Measurements from ENCODE around the gene TBC1D22B.

DNA sequence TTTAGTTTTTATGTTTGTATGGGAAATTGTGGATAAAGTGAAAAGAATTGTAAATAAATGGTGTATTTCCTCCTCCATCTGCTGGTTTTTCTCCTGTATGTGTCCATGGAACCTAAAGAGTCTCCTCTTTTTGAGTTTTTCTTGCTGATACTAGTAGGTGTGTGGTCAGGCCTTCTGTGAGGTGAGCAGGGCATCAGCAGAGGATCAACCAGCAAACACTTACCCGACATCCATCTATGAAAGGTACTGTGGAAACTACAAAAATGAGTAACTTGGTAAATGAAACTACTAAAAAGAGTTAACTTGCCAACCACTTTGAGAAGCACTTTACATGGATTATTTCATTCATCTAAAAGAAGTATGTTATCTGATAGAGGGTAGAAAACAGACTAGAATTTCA lies 75.3 kb downstream of the TBC1D22B start:
- TF ChIP-seq, protein P1, sequence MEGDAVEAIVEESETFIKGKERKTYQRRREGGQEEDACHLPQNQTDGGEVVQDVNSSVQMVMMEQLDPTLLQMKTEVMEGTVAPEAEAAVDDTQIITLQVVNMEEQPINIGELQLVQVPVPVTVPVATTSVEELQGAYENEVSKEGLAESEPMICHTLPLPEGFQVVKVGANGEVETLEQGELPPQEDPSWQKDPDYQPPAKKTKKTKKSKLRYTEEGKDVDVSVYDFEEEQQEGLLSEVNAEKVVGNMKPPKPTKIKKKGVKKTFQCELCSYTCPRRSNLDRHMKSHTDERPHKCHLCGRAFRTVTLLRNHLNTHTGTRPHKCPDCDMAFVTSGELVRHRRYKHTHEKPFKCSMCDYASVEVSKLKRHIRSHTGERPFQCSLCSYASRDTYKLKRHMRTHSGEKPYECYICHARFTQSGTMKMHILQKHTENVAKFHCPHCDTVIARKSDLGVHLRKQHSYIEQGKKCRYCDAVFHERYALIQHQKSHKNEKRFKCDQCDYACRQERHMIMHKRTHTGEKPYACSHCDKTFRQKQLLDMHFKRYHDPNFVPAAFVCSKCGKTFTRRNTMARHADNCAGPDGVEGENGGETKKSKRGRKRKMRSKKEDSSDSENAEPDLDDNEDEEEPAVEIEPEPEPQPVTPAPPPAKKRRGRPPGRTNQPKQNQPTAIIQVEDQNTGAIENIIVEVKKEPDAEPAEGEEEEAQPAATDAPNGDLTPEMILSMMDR (IDR thresholded peaks at IDR 0.05) = no peak
- no peak for TF ChIP-seq EZH2 (IDR thresholded peaks at IDR 0.05)
